DOHH2 (cell line): ENCODE measurements around the gene CENPP.

Source experiments
- H3F3A ChIP-seq: fragments of 200-600 bp; sonication (generic), shearing (Covaris generic); 2 replicates; pipeline ENCODE4 v1.6.0; 2016; ENCODE audit warnings: antibody characterized with exemption, mild to moderate bottlenecking; ENCODE audit not compliant: control insufficient read depth, insufficient read depth
- H3K27ac ChIP-seq: fragments of 200-600 bp; sonication (generic); 2 replicates; pipeline ENCODE4 v1.5.1; 2014; ENCODE audit warnings: low read depth, mild to moderate bottlenecking, low read length, moderate library complexity
- H3K27me3 ChIP-seq: fragments of 200-600 bp; sonication (generic); 2 replicates; pipeline ENCODE4 v1.6.1; 2014; ENCODE audit warnings: mild to moderate bottlenecking, low read length, mixed read lengths; ENCODE audit not compliant: control insufficient read depth
- H3K36me3 ChIP-seq: fragments of 200-600 bp; sonication (generic); 2 replicates; pipeline ENCODE4 v1.6.1; 2014; ENCODE audit warnings: mild to moderate bottlenecking, low read length, moderate library complexity, mixed read lengths; ENCODE audit not compliant: control insufficient read depth
- H3K4me1 ChIP-seq: fragments of 200-600 bp; sonication (generic); 2 replicates; pipeline ENCODE4 v1.6.1; 2014; ENCODE audit warnings: mild to moderate bottlenecking, low read length, mixed read lengths; ENCODE audit not compliant: control insufficient read depth
- H3K4me2 ChIP-seq: fragments of 200-600 bp; sonication (generic); 2 replicates; pipeline ENCODE4 v1.6.0; 2014; ENCODE audit warnings: mild to moderate bottlenecking, low read length, moderate library complexity
- H3K4me3 ChIP-seq: fragments of 200-600 bp; sonication (generic); 2 replicates; pipeline ENCODE4 v1.5.1; 2014; ENCODE audit warnings: mild to moderate bottlenecking, low read length, mixed read lengths
- H3K79me2 ChIP-seq: fragments of 200-600 bp; sonication (generic); 2 replicates; pipeline ENCODE4 v1.6.1; 2014; ENCODE audit warnings: mild to moderate bottlenecking, low read length, mixed read lengths; ENCODE audit not compliant: control insufficient read depth
- H3K9me2 ChIP-seq: fragments of 200-600 bp; sonication (generic); replicated peaks from 2 replicates; pipeline ENCODE4 v1.6.1; 2014; ENCODE audit warnings: mild to moderate bottlenecking, low read length, mixed read lengths; ENCODE audit not compliant: control insufficient read depth
- H3K9me3 ChIP-seq: fragments of 200-600 bp; sonication (generic); 2 replicates; pipeline ENCODE4 v1.6.1; 2014; ENCODE audit warnings: antibody characterized with exemption, low read length, mixed read lengths; ENCODE audit not compliant: control insufficient read depth, insufficient read depth
- H4K20me1 ChIP-seq: fragments of 200-600 bp; sonication (generic); 2 replicates; pipeline ENCODE4 v1.6.0; 2014; ENCODE audit warnings: low read depth, mild to moderate bottlenecking, antibody characterized with exemption, low read length, moderate library complexity; ENCODE audit not compliant: control insufficient read depth, insufficient read depth
- CTCF ChIP-seq: fragments of 200-600 bp; sonication (generic); IDR thresholded peaks from one replicate; pipeline ENCODE4 v1.5.1; 2014; ENCODE audit warnings: antibody characterized with exemption, mild to moderate bottlenecking, low read depth, low read length; ENCODE audit not compliant: poor library complexity, severe bottlenecking
- EZH2phosphoT487 ChIP-seq: fragments of 200-600 bp; sonication (generic); IDR thresholded peaks from 2 replicates; pipeline ENCODE4 v1.6.1; 2017; ENCODE audit warnings: borderline replicate concordance, mild to moderate bottlenecking, antibody characterized with exemption, low read length, moderate library complexity, mixed read lengths

CENPP gene

GRCh38 chr9:92657296-92658094, 331.7 kb downstream of the CENPP start:
- H3K4me1 ChIP-seq = peaks cover 12% of the 10 kb centered on the region
- peaks cover 24% of the 10 kb centered on the region for H3K79me2 ChIP-seq
- no peaks in the 10 kb centered on the region for H3K9me3 ChIP-seq
- H3K4me2 ChIP-seq = no peak overlapping the region
- no peak overlapping the region for H3K4me3 ChIP-seq
- no peak for TF ChIP-seq CTCF
- TF ChIP-seq EZH2phosphoT487 = no peak
- peaks cover 21% of the 10 kb centered on the region; the same call in 1 of the 2 replicates for H3K36me3 ChIP-seq
- H3K27me3 ChIP-seq = no peaks in the 10 kb centered on the region
- peaks cover 4% of the 10 kb centered on the region; the same call in 1 of the 2 replicates for H4K20me1 ChIP-seq
- no peaks in the 10 kb centered on the region for H3F3A ChIP-seq
- no peaks in the 10 kb centered on the region for H3K9me2 ChIP-seq
- no peak overlapping the region for H3K27ac ChIP-seq

- Histone ChIP-seq H3K79me2 (peaks cover 31% of the 10 kb centered on the region), H3K4me3 (no peak overlapping the region), H3F3A (no peaks in the 10 kb centered on the region), H3K4me1 (peaks cover 12% of the 10 kb centered on the region), H3K36me3 (peaks cover 21% of the 10 kb centered on the region; the same call in 1 of the 2 replicates), H4K20me1 (peaks cover 4% of the 10 kb centered on the region; the same call in 1 of the 2 replicates), H3K27ac (no peak overlapping the region), H3K9me2 (no peaks in the 10 kb centered on the region), H3K4me2 (no peak overlapping the region), H3K27me3 (no peaks in the 10 kb centered on the region), H3K9me3 (no peaks in the 10 kb centered on the region)
- TF ChIP-seq EZH2phosphoT487 = no peak
- no peak for TF ChIP-seq CTCF
Observed at GRCh38 chr9:92658176-92658575, 332.4 kb downstream of the CENPP start.

- Histone ChIP-seq H4K20me1 (peaks cover 4% of the 10 kb centered on the region; the same call in 1 of the 2 replicates), H3K36me3 (peaks cover 23% of the 10 kb centered on the region; the same call in 1 of the 2 replicates), H3K79me2 (peaks cover 35% of the 10 kb centered on the region)
Observed at GRCh38 chr9:92658611-92659010, 332.9 kb downstream of the CENPP start.

More at GRCh38 chr9:92658611-92659010, 332.9 kb downstream of the CENPP start:
- no peak overlapping the region for H3K27ac ChIP-seq
- no peak for TF ChIP-seq CTCF
- no peaks in the 10 kb centered on the region for H3F3A ChIP-seq
- H3K9me3 ChIP-seq = no peaks in the 10 kb centered on the region
- H3K4me2 ChIP-seq = no peak overlapping the region
- no peaks in the 10 kb centered on the region for H3K9me2 ChIP-seq
- no peak overlapping the region for H3K4me3 ChIP-seq
- H3K27me3 ChIP-seq = no peaks in the 10 kb centered on the region
- peaks cover 12% of the 10 kb centered on the region for H3K4me1 ChIP-seq
